GM18511 (cell line): Measurements from ENCODE around the gene EIF4G1.

Source experiments
- ATAC-seq: cut with Tn5 transposase; IDR thresholded peaks from one replicate; pipeline ENCODE4 v1.9.1; 2021; ENCODE audit warnings: mild to moderate bottlenecking, moderate library complexity; ENCODE audit not compliant: unreplicated experiment

EIF4G1 gene

GRCh38 chr3:184300378-184300720 is 14.1 kb upstream of the EIF4G1 start:
- no peak for ATAC-seq

- ATAC-seq: no peak
Measured at GRCh38 chr3:184305577-184305976, 8.8 kb upstream of the EIF4G1 start.

- ATAC-seq: no peak
Measured at GRCh38 chr3:184306341-184306972, 7.9 kb upstream of the EIF4G1 start.

GRCh38 chr3:184307915-184308314 is 6.5 kb upstream of the EIF4G1 start:
- ATAC-seq: no peak

- ATAC-seq: no peak
Measured at GRCh38 chr3:184308744-184309143, 5.7 kb upstream of the EIF4G1 start.

GRCh38 chr3:184311633-184312032 is 2.8 kb upstream of the EIF4G1 start:
- ATAC-seq: no peak

- peak; percentile 50 for ATAC-seq
Measured at GRCh38 chr3:184314700-184315542, 515 bp downstream of the EIF4G1 start.

GRCh38 chr3:184315543-184315867 is 1.1 kb downstream of the EIF4G1 start:
- peak; percentile 4 for ATAC-seq

GRCh38 chr3:184315871-184316661 is 1.7 kb downstream of the EIF4G1 start:
- ATAC-seq: no peak

GRCh38 chr3:184316792-184317191 is 2.4 kb downstream of the EIF4G1 start:
- no peak for ATAC-seq

GRCh38 chr3:184317201-184317600 is 2.8 kb downstream of the EIF4G1 start:
- no peak for ATAC-seq

- ATAC-seq: no peak
Measured at GRCh38 chr3:184320104-184320445, 5.7 kb downstream of the EIF4G1 start.

GRCh38 chr3:184321666-184322065 is 7.3 kb downstream of the EIF4G1 start:
- no peak for ATAC-seq

GRCh38 chr3:184322731-184323487 is 8.5 kb downstream of the EIF4G1 start:
- no peak for ATAC-seq

- no peak for ATAC-seq
Measured at GRCh38 chr3:184323696-184324095, 9.3 kb downstream of the EIF4G1 start.

GRCh38 chr3:184325269-184325668 is 10.9 kb downstream of the EIF4G1 start:
- ATAC-seq: no peak

GRCh38 chr3:184325715-184326369 is 11.4 kb downstream of the EIF4G1 start:
- no peak for ATAC-seq

GRCh38 chr3:184327171-184327570 is 12.8 kb downstream of the EIF4G1 start:
- no peak for ATAC-seq

- ATAC-seq: no peak
Measured at GRCh38 chr3:184328516-184328915, 14.1 kb downstream of the EIF4G1 start.

- no peak for ATAC-seq
Measured at GRCh38 chr3:184332370-184333090, 18.1 kb downstream of the EIF4G1 start.
